ENCODE measurements around the gene URI1.
"Not testable (repeated sequence)": the region's sequence is repeated elsewhere in the genome, so short reads cannot be mapped to it uniquely, and the experiment has no call there.

Gene URI1

DNA sequence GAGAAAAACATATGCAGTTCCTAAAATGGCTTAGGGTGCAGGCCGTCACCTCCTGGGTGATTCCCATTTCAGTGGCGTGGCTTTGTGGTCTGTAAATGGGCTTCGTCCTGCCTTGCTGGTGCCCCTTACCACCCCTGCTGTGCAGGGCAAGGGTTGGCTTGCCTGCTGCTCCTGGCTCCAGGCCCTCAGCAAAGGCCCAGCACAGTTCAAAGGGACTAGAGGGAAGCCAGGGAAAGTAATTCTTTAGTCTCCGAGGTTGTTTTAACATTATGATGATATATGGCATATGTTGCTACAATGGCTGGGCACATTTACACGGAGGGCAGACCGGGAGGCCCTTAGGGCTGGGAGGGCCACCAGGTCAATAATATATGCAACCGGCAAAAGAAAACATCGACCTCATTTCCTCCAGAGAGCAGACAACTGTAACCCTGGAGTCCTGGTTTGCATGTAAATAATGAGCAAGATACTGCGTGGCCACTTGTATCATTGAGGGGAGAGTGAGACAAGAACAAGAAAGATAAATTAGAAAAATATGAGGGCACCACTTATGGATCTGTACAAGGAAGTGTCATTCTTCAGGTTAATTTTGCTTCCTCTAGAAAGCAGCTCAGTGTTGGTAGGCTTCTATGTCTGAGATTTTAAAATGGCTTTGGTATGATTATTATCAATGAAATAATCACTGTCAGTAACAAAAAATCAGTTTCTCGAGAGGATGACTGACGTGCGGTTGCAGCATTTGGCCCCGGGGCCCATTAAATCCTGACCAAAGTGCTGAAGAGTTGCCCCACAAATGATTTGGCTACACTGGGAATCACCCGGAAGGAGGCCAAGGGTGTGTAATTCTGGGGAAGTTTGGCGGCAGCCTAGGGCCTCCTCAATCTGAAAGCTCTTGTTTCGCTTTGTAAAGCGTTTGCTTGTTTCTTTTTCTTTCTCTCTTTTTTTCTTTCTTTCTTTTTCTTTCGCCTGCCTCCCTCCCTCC is 32.8 kb upstream of the URI1 start:
- DNase-seq (ENCODE audit: low read depth): no peak
- TF ChIP-seq POLR2A (IDR thresholded peaks at IDR 0.05; ENCODE audit: extremely low read depth, insufficient read length): no peak
- TF ChIP-seq, protein P1, sequence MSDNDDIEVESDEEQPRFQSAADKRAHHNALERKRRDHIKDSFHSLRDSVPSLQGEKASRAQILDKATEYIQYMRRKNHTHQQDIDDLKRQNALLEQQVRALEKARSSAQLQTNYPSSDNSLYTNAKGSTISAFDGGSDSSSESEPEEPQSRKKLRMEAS (IDR thresholded peaks at IDR 0.05; ENCODE audit: low read depth, low read length): no peak
- no peak for TF ChIP-seq CTCF (IDR thresholded peaks at IDR 0.05; ENCODE audit: low read depth, low read length)
- no peak for TF ChIP-seq MYC (IDR thresholded peaks at IDR 0.05; ENCODE audit: low read depth, low read length)
- no peak overlapping the region for H3K4me3 ChIP-seq (ENCODE audit: low read depth, low read length)

DNA sequence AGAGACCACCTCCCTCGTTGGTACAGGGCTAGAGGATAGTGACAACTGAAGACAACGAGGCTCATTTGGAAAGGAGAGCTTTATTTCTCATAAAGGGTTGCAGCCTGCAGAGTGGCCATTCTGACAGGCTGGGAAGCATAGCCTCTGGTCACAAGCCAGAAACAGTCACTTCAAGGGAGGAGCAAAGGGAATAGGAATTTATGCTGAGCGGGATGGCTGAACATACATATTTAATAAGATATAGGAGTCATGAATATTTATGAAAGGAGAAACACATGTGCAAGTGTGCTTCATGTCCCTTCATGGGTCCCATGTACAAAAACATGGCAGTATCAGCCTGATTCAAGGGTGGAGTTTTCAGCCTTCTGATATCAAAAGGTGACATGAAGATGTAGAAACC is 27.1 kb upstream of the URI1 start:
- no peak overlapping the region for H3K4me3 ChIP-seq (ENCODE audit: low read depth, low read length)
- TF ChIP-seq, protein P1 (IDR thresholded peaks at IDR 0.05; ENCODE audit: low read depth, low read length): no peak
- TF ChIP-seq POLR2A (IDR thresholded peaks at IDR 0.05; ENCODE audit: extremely low read depth, insufficient read length) (no peak), MYC (IDR thresholded peaks at IDR 0.05; ENCODE audit: low read depth, low read length) (no peak), CTCF (IDR thresholded peaks at IDR 0.05; ENCODE audit: low read depth, low read length) (no peak)
- no peak for DNase-seq (ENCODE audit: low read depth)

- not testable (repeated sequence) for DNase-seq (ENCODE audit: low read depth)
These were observed 26.2 kb upstream of the URI1 start for GRCh38 chr19:29915832-29916231.

DNA sequence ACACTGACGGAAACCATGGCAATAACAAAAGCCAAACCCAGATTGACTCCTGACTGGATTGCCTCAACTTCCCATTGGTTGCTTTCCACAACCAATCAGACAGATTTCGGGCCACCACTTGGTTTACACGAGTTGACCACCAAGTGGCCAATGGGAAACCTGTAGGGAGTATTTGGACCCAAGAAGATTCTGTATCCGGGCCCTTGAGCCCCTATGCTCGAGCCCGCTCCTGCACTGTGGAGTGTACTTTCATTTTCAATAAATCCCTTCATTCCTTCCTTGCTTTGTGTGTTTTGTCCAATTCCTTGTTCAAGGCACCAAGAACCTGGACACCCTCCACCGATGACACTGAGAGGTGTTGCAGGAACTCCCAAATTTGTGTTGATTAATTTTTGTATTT is 24.1 kb upstream of the URI1 start:
- TF ChIP-seq CTCF (IDR thresholded peaks at IDR 0.05; ENCODE audit: low read depth, low read length) (no peak), POLR2A (IDR thresholded peaks at IDR 0.05; ENCODE audit: extremely low read depth, insufficient read length) (no peak), MYC (IDR thresholded peaks at IDR 0.05; ENCODE audit: low read depth, low read length) (no peak)
- TF ChIP-seq, protein P1 (IDR thresholded peaks at IDR 0.05; ENCODE audit: low read depth, low read length): no peak

More at GRCh38 chr19:29915832-29916231, 26.2 kb upstream of the URI1 start:
- H3K4me3 ChIP-seq (ENCODE audit: low read depth, low read length): not testable (repeated sequence)

GRCh38 chr19:29918891-29919290 is 23.1 kb upstream of the URI1 start:
- no peak for DNase-seq (ENCODE audit: low read depth)
- no peak for TF ChIP-seq CTCF (IDR thresholded peaks at IDR 0.05; ENCODE audit: low read depth, low read length)
- no peak for TF ChIP-seq MYC (IDR thresholded peaks at IDR 0.05; ENCODE audit: low read depth, low read length)
- TF ChIP-seq, protein P1 (IDR thresholded peaks at IDR 0.05; ENCODE audit: low read depth, low read length): no peak
- no peak for TF ChIP-seq POLR2A (IDR thresholded peaks at IDR 0.05; ENCODE audit: extremely low read depth, insufficient read length)

More for the DNA sequence above, 24.1 kb upstream of the URI1 start:
- no peak overlapping the region for H3K4me3 ChIP-seq (ENCODE audit: low read depth, low read length)
- no peak for DNase-seq (ENCODE audit: low read depth)

GRCh38 chr19:29922972-29923371 is 19.1 kb upstream of the URI1 start:
- TF ChIP-seq CTCF (IDR thresholded peaks at IDR 0.05; ENCODE audit: low read depth, low read length) (no peak), MYC (IDR thresholded peaks at IDR 0.05; ENCODE audit: low read depth, low read length) (no peak), POLR2A (IDR thresholded peaks at IDR 0.05; ENCODE audit: extremely low read depth, insufficient read length) (no peak)
- TF ChIP-seq, protein P1 (IDR thresholded peaks at IDR 0.05; ENCODE audit: low read depth, low read length): no peak
- DNase-seq (ENCODE audit: low read depth): no peak

More at GRCh38 chr19:29918891-29919290, 23.1 kb upstream of the URI1 start:
- H3K4me3 ChIP-seq (ENCODE audit: low read depth, low read length): no peak overlapping the region

More at GRCh38 chr19:29922972-29923371, 19.1 kb upstream of the URI1 start:
- H3K4me3 ChIP-seq (ENCODE audit: low read depth, low read length): no peak overlapping the region
